Measurements from ENCODE around the gene MYL1.

DNA sequence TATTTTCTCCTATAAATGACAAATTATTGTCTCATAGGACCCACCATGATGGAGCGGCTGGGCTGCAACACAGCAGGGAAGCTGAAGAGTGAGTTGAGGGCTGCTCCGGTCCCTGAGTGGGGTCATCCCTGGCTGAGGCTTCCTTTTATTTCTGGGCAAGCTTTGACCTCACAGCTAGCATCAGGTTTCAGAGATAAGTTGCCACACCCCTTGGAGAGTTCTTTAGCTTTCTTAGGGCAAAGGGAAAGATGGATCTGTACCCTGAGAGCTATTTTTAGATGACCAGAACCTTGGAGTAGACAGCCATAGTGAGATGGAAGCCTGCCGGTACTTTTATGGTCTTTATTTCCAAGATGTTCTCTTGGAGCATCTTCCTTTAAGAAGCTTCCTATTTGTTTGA lies 11.5 kb downstream of the MYL1 start:
- no peak for TF ChIP-seq POLR2AphosphoS5 (IDR thresholded peaks at IDR 0.05; ENCODE audit: low read depth, low read length)
- TF ChIP-seq, protein P1, sequence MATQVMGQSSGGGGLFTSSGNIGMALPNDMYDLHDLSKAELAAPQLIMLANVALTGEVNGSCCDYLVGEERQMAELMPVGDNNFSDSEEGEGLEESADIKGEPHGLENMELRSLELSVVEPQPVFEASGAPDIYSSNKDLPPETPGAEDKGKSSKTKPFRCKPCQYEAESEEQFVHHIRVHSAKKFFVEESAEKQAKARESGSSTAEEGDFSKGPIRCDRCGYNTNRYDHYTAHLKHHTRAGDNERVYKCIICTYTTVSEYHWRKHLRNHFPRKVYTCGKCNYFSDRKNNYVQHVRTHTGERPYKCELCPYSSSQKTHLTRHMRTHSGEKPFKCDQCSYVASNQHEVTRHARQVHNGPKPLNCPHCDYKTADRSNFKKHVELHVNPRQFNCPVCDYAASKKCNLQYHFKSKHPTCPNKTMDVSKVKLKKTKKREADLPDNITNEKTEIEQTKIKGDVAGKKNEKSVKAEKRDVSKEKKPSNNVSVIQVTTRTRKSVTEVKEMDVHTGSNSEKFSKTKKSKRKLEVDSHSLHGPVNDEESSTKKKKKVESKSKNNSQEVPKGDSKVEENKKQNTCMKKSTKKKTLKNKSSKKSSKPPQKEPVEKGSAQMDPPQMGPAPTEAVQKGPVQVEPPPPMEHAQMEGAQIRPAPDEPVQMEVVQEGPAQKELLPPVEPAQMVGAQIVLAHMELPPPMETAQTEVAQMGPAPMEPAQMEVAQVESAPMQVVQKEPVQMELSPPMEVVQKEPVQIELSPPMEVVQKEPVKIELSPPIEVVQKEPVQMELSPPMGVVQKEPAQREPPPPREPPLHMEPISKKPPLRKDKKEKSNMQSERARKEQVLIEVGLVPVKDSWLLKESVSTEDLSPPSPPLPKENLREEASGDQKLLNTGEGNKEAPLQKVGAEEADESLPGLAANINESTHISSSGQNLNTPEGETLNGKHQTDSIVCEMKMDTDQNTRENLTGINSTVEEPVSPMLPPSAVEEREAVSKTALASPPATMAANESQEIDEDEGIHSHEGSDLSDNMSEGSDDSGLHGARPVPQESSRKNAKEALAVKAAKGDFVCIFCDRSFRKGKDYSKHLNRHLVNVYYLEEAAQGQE (IDR thresholded peaks at IDR 0.05; ENCODE audit: insufficient read depth in 1 of 2, low read depth in 2 of 2, low read length in 2 of 2): no peak
- no peak for TF ChIP-seq TAF1 (IDR thresholded peaks at IDR 0.05; ENCODE audit: borderline replicate concordance, insufficient read depth, low read length)

Measured in PFSK-1 (cell line).